HepG2 (cell line): ENCODE data around the gene HCRTR1.

ENCODE experiments used
- ZNF354B ChIP-seq: sonication (generic); formaldehyde crosslinking; IDR thresholded peaks from 2 replicates; pipeline ENCODE4 v1.8.0; 2022; ENCODE audit warnings: mild to moderate bottlenecking, missing genetic modification reagents
- ZNF792 ChIP-seq: IDR thresholded peaks from 2 replicates; pipeline ENCODE4 v1.6.1; 2016

- TF ChIP-seq ZNF792 (CRISPR knock-in tag) (no peak), ZNF354B (CRISPR knock-in tag) (no peak)
These were observed 51.9 kb downstream of the HCRTR1 start for GRCh38 chr1:31669433-31669785.
